ENCODE data around the gene PIP. TPM values are rescaled to one million over a fixed set of nuclear protein-coding genes. Genes with fewer than 3 reads are reported as not detected.

The PIP gene
- total RNA-seq, 2 experiments from 2014 or later, result not detected

DNA sequence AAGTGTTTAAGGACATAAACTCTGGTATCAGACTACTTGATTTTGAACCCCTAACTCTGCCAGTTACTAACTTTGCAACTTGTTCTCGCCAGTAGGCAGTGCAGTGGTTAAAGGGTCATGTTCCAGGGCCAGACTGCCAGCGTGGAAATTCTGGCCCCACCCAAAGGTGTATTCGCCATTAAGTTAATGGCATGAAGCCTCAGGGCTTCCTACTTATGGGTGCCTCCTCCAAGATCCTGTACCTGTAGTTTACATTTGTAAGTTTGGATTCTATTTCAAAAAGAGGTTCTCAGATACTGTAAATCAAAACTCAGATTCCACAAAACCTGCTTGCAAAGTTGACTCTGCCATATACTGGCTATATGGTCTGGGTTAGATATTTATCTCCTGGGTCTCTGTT, 2.8 kb upstream of the PIP start:
- Histone ChIP-seq H3K4me1 (ENCODE audit: insufficient read depth, low read length) (no peaks in the 10 kb centered on the region), H3K27ac (ENCODE audit: low read depth in 1 of 2, low read length in 2 of 2) (no peak overlapping the region), H3K36me3 (ENCODE audit: insufficient read depth, low read length) (no peaks in the 10 kb centered on the region), H3K27me3 (ENCODE audit: control insufficient read depth in 1 of 2, insufficient read depth in 2 of 2, low read length in 2 of 2) (peaks cover 8 to 10% of the 10 kb centered on the region in 2 experiments), H3K4me3 (ENCODE audit: low read length) (no peak overlapping the region), H3K9me3 (ENCODE audit: control insufficient read depth in 1 of 2, insufficient read depth in 1 of 2, low read length in 2 of 2) (peaks cover 2 to 14% of the 10 kb centered on the region in 2 experiments)
- intact Hi-C loops (cut with DNase I, micrococcal nuclease), result no loop called here
- CTCF ChIA-PET, result interaction anchor here (0.6 kb wide), 1 partner anchor 85 kb away, joined by 3 read pairs; no protein-coding TSS in a partner anchor
- no peak for DNase-seq
- POLR2A ChIA-PET, result no interaction called here
- no peak overlapping the region for H3K4me3 Mint-ChIP-seq
- no peak for ATAC-seq (ENCODE audit: poor library complexity)
- peaks cover 52% of the 10 kb centered on the region for H3K27me3 Mint-ChIP-seq
- TF ChIP-seq, protein P1, sequence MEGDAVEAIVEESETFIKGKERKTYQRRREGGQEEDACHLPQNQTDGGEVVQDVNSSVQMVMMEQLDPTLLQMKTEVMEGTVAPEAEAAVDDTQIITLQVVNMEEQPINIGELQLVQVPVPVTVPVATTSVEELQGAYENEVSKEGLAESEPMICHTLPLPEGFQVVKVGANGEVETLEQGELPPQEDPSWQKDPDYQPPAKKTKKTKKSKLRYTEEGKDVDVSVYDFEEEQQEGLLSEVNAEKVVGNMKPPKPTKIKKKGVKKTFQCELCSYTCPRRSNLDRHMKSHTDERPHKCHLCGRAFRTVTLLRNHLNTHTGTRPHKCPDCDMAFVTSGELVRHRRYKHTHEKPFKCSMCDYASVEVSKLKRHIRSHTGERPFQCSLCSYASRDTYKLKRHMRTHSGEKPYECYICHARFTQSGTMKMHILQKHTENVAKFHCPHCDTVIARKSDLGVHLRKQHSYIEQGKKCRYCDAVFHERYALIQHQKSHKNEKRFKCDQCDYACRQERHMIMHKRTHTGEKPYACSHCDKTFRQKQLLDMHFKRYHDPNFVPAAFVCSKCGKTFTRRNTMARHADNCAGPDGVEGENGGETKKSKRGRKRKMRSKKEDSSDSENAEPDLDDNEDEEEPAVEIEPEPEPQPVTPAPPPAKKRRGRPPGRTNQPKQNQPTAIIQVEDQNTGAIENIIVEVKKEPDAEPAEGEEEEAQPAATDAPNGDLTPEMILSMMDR (IDR thresholded peaks at IDR 0.05), result no peak
- peaks cover 9% of the 10 kb centered on the region for H3K9me3 Mint-ChIP-seq
- H3K4me1 Mint-ChIP-seq (ENCODE audit: low read depth), result no peaks in the 10 kb centered on the region
- H3K27ac Mint-ChIP-seq, result no peak overlapping the region
- no peaks in the 10 kb centered on the region for H3K36me3 Mint-ChIP-seq (ENCODE audit: low read depth)

DNA sequence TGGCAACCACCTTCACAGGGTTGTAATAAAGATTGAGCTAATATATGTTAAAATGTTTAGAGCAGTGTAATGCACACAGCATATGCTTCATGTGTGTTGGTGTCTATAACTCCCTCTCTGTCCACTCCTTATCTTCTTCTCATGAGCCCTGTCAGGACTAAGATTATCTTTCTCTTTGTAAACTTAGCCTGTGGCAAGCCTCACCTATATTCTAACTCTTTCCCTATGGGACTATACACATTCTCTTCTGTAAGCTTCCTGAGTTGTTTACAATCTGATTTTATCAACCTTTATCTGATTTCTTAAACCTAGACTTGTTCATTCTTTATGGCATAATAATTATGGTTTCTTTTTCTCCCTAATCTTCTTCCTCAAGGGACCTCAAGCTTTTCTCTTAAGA, 2.4 kb upstream of the PIP start:
- H3K27ac Mint-ChIP-seq, result no peak overlapping the region
- peaks cover 0 to 14% of the 10 kb centered on the region in 2 experiments for H3K9me3 ChIP-seq (ENCODE audit: control insufficient read depth in 1 of 2, insufficient read depth in 1 of 2, low read length in 2 of 2)
- TF ChIP-seq, protein P1 (IDR thresholded peaks at IDR 0.05), result no peak
- H3K4me1 ChIP-seq (ENCODE audit: insufficient read depth, low read length), result no peaks in the 10 kb centered on the region
- H3K9me3 Mint-ChIP-seq, result peaks cover 8% of the 10 kb centered on the region
- H3K36me3 ChIP-seq (ENCODE audit: insufficient read depth, low read length), result no peaks in the 10 kb centered on the region
- intact Hi-C loops (cut with DNase I, micrococcal nuclease), result no loop called here
- no peak overlapping the region for H3K27ac ChIP-seq (ENCODE audit: low read depth in 1 of 2, low read length in 2 of 2)
- peaks cover 8 to 10% of the 10 kb centered on the region in 2 experiments for H3K27me3 ChIP-seq (ENCODE audit: control insufficient read depth in 1 of 2, insufficient read depth in 2 of 2, low read length in 2 of 2)
- H3K27me3 Mint-ChIP-seq, result peaks cover 56% of the 10 kb centered on the region
- H3K36me3 Mint-ChIP-seq (ENCODE audit: low read depth), result no peaks in the 10 kb centered on the region
- ATAC-seq (ENCODE audit: poor library complexity) (no peak), DNase-seq (no peak)
- no peak overlapping the region for H3K4me3 ChIP-seq (ENCODE audit: low read length)
- H3K4me1 Mint-ChIP-seq (ENCODE audit: low read depth), result no peaks in the 10 kb centered on the region
- ChIA-PET POLR2A (no interaction called here), CTCF (no interaction called here)
- H3K4me3 Mint-ChIP-seq, result no peak overlapping the region

DNA sequence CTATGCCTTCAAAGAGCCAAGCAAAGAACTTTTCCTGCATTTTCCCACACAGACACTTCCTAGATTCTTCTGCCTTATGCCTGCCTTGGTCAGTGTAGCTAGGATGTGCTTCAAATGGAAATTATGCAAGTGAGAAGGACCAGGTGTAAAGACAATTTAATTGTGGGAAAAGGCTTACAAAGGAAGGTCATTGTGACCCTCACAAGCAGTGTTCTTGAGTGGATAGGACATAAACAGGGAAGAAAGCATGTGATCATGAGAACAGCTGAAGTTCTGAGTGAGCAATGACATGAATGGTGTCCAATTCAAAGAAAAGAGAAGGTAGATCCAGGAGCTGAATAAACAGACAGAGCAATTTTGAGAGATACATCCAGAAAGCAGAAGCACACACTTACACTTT, 1.3 kb upstream of the PIP start:
- TF ChIP-seq, protein P1 (IDR thresholded peaks at IDR 0.05), result no peak
- H3K27ac ChIP-seq (ENCODE audit: low read depth in 1 of 2, low read length in 2 of 2), result no peak overlapping the region
- H3K4me3 Mint-ChIP-seq, result no peak overlapping the region
- DNase-seq, result no peak
- peaks cover 0 to 9% of the 10 kb centered on the region in 2 experiments for H3K9me3 ChIP-seq (ENCODE audit: control insufficient read depth in 1 of 2, insufficient read depth in 1 of 2, low read length in 2 of 2)
- ChIA-PET POLR2A (no interaction called here), CTCF (no interaction called here)
- no peak for ATAC-seq (ENCODE audit: poor library complexity)
- no peak overlapping the region for H3K27ac Mint-ChIP-seq
- no peak overlapping the region for H3K4me3 ChIP-seq (ENCODE audit: low read length)
- H3K9me3 Mint-ChIP-seq, result peaks cover 5% of the 10 kb centered on the region
- H3K27me3 ChIP-seq (ENCODE audit: control insufficient read depth in 1 of 2, insufficient read depth in 2 of 2, low read length in 2 of 2), result peaks cover 8 to 10% of the 10 kb centered on the region in 2 experiments
- intact Hi-C loops (cut with DNase I, micrococcal nuclease), result no loop called here
- peaks cover 67% of the 10 kb centered on the region for H3K27me3 Mint-ChIP-seq
- H3K36me3 Mint-ChIP-seq (ENCODE audit: low read depth), result no peaks in the 10 kb centered on the region
- H3K36me3 ChIP-seq (ENCODE audit: insufficient read depth, low read length), result no peaks in the 10 kb centered on the region
- no peaks in the 10 kb centered on the region for H3K4me1 Mint-ChIP-seq (ENCODE audit: low read depth)
- H3K4me1 ChIP-seq (ENCODE audit: insufficient read depth, low read length), result no peaks in the 10 kb centered on the region

Measured in CD4-positive, alpha-beta T cell (primary cell).